ENCODE measurements around the gene ITGA3. TPM values are rescaled to one million over a fixed set of nuclear protein-coding genes. Genes with fewer than 3 reads are reported as not detected.

Gene ITGA3
- total RNA-seq, 1 donor from 2014 or later, result 212 TPM

DNA sequence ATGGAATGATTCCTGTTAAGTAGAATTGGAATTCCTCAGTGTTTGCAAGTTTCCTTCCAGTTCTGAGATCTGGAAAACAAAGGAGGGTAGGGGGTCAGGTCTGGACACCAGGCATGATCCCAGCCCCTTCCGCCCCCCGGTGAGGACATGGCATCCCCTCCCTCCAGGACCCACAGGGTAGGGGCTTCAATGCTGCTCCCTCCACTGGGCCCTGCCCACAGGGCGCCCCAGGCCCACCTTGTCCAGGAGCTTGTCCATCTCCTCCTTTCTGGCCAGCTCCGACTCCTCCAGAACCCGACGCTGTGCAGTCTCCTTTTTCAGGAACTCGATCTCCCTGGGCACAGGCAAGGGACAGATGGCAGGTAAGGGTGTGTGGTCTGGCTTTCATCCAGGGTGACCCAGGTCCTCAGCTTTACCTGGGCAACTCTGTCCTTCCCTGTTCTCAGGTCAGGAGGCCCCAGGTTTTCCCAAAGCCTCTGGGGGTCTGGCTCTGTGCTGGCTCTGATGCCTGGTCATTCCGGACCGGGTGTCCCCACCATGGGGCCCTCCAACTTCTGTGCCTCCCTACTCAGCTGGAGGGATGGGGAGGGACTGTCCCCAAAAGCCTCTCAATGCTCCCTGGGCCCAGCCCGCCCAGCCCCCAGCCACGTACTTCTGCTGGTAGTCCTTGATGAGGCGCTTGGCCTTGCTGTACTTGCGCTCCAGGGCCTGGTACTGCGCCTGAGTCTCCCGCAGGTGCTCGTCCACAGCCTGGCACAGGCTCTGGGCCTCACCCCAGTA, 79.6 kb downstream of the ITGA3 start:
- peak; percentile 61 for DNase-seq
- ATAC-seq, result no peak
- no peak overlapping the region for H3K4me3 ChIP-seq
- H3K27ac ChIP-seq, result no peak overlapping the region
- intact Hi-C loops (cut with DNase I), result no loop called here
- H3K36me3 ChIP-seq, result peaks cover 59% of the 10 kb centered on the region
- no peaks in the 10 kb centered on the region for H3K9me3 ChIP-seq
- peaks cover 5% of the 10 kb centered on the region for H3K4me1 ChIP-seq
- no peaks in the 10 kb centered on the region for H3K27me3 ChIP-seq
- TF ChIP-seq, protein P1, sequence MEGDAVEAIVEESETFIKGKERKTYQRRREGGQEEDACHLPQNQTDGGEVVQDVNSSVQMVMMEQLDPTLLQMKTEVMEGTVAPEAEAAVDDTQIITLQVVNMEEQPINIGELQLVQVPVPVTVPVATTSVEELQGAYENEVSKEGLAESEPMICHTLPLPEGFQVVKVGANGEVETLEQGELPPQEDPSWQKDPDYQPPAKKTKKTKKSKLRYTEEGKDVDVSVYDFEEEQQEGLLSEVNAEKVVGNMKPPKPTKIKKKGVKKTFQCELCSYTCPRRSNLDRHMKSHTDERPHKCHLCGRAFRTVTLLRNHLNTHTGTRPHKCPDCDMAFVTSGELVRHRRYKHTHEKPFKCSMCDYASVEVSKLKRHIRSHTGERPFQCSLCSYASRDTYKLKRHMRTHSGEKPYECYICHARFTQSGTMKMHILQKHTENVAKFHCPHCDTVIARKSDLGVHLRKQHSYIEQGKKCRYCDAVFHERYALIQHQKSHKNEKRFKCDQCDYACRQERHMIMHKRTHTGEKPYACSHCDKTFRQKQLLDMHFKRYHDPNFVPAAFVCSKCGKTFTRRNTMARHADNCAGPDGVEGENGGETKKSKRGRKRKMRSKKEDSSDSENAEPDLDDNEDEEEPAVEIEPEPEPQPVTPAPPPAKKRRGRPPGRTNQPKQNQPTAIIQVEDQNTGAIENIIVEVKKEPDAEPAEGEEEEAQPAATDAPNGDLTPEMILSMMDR (IDR thresholded peaks at IDR 0.05), result no peak

DNA sequence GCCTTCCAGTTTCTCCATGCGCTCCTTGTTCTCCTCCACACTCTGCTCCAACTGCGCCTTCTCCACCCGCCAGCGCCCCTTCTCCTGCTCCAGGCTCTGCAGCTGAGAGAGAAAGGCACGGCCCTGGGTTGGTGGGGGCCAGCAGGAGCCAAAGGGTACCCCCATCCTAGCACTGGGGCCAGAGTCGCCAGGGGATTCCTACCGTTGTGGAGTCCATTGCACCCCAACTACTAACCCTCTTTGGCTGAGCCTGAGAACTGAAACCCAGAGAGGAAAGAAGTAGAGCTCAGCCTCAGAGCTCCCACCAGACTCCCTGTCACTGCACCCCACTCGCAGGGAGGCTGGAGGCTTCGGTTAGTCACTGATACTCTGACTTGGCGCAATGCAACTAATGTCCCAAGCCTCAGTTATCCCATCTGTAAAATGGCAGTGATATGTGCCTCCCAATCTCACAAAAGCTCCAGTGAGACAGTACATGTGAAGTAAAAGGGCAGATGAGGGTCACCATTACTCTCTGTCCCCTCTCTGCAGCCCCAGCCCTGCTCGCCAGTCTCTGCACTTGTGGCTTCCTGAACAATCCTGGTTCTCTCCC, 80.3 kb downstream of the ITGA3 start:
- no peak for ATAC-seq
- DNase-seq, result no peak
- Histone ChIP-seq H3K36me3 (peaks cover 66% of the 10 kb centered on the region), H3K4me1 (peaks cover 12% of the 10 kb centered on the region), H3K4me3 (no peak overlapping the region), H3K27me3 (no peaks in the 10 kb centered on the region), H3K9me3 (no peaks in the 10 kb centered on the region), H3K27ac (no peak overlapping the region)
- TF ChIP-seq, protein P1 (IDR thresholded peaks at IDR 0.05), result no peak
- intact Hi-C loops (cut with DNase I), result no loop called here

DNA sequence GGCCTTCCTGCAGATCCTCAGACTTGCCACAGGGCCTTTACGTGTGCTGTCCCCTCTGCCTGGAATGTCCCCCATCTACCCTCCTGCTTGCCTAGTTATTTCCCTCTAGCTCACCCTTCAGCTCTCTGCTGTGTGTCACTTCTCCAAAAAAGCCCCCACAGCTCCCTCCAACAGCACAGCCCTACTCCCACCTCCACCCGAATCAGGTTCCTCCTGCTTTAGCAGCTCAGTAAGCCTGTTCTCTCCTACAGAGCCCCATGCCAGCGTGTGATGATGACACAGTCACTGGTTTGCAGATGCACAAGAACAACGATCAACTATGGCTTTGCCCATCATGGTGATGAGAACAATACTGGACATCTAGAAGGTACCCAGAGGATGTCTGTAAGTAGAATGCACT, 81.1 kb downstream of the ITGA3 start:
- H3K36me3 ChIP-seq, result peaks cover 75% of the 10 kb centered on the region
- no peak overlapping the region for H3K27ac ChIP-seq
- intact Hi-C loops (cut with DNase I), result no loop called here

DNA sequence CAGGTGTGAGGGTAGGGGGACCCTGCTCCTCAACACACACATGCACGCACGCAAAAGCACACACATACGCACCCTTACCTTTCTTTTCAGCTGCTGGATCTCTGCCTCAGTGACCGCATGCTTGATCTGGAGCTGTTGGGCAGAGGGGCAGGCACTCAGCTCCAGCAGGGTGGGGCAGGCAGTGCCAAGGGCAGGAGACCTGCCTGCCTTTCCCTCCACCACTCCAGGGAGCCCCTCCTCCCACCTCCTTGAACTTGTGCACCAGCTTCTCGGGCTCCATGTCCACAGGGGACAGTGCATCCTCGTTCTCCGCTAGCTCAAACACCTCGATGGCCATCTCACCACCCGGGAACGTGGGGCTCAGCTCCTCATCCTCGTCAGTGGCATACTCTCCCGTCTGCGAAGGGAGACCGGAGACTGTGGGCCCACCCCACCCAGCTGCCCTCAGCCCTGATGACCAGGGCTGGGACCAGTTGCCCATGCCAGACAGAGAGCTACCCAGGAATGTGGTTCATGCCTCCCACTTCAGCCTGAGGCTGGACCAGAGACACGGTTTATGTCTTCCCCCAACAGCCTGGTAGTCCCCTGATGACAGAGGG, 83.4 kb downstream of the ITGA3 start:
- H3K4me3 ChIP-seq, result no peak overlapping the region
- H3K27ac ChIP-seq, result peak overlapping the region; percentile 71
- ATAC-seq (no peak), DNase-seq (no peak)
- H3K9me3 ChIP-seq, result no peaks in the 10 kb centered on the region
- H3K27me3 ChIP-seq, result no peaks in the 10 kb centered on the region
- peaks cover 97% of the 10 kb centered on the region for H3K36me3 ChIP-seq
- intact Hi-C loops (cut with DNase I), result no loop called here
- TF ChIP-seq, protein P1 (IDR thresholded peaks at IDR 0.05), result no peak
- peaks cover 27% of the 10 kb centered on the region for H3K4me1 ChIP-seq

More for the DNA sequence above, 81.1 kb downstream of the ITGA3 start:
- Histone ChIP-seq H3K4me3 (no peak overlapping the region), H3K27me3 (no peaks in the 10 kb centered on the region), H3K4me1 (peaks cover 14% of the 10 kb centered on the region), H3K9me3 (no peaks in the 10 kb centered on the region)
- DNase-seq (no peak), ATAC-seq (no peak)
- TF ChIP-seq, protein P1 (IDR thresholded peaks at IDR 0.05), result no peak

Other genes with a start within 250 kb of the ITGA3 start
- not detected for gene TAC4, start 208.0 kb upstream of the ITGA3 start, total RNA-seq
- gene DLX4, start 86.9 kb upstream of the ITGA3 start, total RNA-seq, result 2.1 TPM
- gene DLX3, start 60.9 kb upstream of the ITGA3 start, total RNA-seq, result 0.69 TPM
- gene PDK2, start 39.2 kb downstream of the ITGA3 start, total RNA-seq, result 30.2 TPM
- 21.5 TPM for gene SAMD14, start 74.0 kb downstream of the ITGA3 start, total RNA-seq
- 103 TPM for gene PPP1R9B, start 94.6 kb downstream of the ITGA3 start, total RNA-seq
- 27.8 TPM for gene SGCA, start 109.9 kb downstream of the ITGA3 start, total RNA-seq
- gene COL1A1, start 145.5 kb downstream of the ITGA3 start, total RNA-seq, result 154 TPM
- gene TMEM92, start 218.4 kb downstream of the ITGA3 start, total RNA-seq, result 11.3 TPM